NOMO-1 treated with dmso at 0.1 percent for 144 hours (cell line): Measurements from ENCODE around the gene SH2D4B.
A peak's percentile ranks its signal among the peaks of the same experiment; 100 is the strongest.

Experiments used
- DNase-seq: peaks from one replicate; lab custom pipeline; 2025; ENCODE audit not compliant: unreplicated experiment; lab: John Stamatoyannopoulos, UW

The SH2D4B gene

DNA sequence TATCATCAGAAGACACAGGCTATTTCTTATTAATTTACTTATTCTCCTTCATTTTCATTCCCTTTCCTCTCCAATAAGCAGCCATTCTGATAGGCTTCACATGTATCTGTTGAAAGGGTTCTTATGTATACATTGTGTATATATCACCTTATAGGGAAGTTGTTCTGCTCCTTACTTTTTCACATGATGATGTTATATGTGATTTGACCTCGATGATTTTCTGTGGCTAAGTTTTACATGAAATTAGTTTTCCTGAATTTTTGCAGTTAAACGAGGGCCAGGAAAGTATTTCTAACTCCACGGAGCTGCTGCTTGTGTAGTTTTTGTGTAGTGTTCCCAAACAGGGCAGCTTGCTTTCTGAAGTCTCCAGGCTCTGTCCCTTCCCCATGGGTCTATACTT is 84.5 kb downstream of the SH2D4B start:
- DNase-seq: no peak

DNA sequence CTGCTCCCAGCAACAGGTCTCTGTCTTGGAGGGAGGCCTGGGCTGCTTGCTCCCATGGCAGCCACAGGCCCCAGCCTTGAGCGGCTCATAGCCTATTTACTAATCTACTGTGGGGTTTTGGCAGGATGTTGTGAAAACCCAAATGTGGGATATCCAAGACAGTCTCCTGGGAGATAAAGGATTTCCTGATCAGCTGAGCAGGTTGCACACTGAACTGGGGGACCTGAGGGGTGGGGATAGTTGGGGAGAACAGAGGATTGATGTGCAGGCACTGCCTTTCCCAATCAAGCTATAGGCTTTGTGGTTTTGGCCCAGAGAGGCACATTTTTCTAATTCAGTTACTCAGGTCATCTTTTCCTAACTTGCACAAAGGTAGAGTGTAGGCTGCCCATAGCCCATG is 92.6 kb downstream of the SH2D4B start:
- DNase-seq: no peak

DNA sequence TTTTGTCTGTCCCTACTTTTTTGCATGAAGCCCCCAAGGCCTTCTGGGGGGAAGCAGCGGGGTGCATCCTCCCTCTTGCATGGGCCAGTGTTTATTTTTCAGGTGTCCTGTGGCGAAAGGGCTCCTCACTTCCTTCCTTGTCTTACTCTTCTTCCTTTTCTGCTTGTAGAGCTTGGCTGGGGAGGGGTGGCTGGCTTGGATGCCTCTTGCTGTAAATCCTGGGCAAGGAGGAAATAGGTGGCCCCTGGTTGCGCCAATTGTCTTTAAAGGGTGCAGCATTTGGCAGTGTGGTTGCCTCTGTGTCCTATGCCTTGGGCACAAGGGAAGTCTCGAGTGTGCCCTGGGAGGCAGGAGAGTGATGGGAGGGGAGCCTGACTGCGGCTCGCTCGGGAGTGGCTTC is 95.0 kb downstream of the SH2D4B start:
- no peak for DNase-seq

DNA sequence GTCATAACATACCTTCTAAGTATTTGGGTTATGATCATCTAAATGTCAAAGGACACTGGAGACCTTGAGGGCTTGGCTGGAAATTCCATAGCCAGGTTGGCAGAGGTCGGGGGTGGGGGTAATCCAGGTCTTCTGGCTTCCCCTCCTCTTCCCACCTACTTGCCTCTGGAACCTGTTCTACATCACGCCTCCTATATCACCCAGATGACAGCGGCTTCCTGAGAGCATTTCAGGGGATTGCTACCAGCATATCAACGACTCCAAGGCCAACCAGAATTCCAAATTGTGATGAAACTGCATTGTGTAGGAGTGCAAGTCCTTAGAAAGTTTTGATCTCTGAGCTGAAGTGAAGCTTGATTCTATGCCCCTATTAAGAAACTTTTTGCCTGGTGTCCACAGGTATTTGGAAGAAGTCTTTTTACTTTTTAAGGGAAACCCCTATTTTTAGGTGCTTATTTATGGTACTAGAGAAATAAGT is 95.7 kb downstream of the SH2D4B start:
- no peak for DNase-seq

DNA sequence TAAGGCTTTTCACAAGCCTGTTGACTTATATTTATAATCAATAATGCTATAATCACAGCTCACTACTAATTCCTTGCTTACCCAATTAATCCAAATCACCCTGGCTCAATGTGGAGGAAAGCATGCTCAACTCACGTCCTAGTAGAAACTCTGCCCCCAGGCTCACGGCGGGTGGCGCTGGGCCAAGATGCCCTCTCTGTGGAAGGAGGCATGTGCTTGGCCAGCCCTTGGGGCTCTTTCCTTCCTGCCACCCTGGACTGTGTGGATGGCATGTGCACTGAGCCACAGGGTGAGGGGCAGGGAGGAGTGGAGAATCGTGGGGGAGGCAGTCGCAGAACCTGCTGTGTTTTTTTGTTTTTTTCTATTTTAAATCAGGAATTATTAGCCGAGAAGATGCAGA is 96.2 kb downstream of the SH2D4B start:
- no peak for DNase-seq

DNA sequence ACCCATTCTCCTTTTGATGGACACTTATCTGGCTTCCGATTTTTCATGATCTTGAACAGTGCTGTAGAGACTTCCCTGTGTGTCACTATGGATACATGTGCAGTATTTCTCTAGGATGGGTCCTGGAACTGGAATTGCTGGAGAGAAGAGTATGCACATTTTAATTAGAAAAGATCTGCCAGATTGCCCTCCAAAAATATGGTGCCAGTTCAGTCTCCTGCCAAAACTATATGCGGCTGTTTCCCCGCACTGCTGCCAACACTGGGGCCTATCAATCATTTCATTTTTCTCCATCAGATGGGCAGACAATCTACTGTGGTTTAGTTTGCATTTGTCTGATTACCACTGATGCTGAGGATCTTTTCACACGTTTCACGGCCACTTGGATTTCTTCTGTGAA is 105.0 kb downstream of the SH2D4B start:
- no peak for DNase-seq

DNA sequence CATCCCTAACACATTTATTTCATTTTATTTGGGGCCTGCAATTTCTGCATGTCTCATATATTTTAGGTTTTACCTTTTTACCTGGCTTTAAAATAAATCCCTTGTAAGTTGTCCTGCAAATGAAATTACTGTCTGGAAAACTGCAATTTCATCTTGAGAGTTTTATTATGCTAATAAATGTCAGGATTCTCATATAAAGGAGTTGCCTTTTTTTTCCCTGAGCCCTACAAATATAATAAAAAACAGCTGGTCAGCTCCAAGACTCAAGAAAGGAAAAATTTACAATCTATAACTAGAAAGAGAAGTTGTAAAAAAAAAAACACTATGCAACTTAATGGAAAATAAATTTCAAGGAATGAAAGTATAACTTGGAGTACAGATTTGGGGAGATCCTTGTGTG is 108.7 kb downstream of the SH2D4B start:
- no peak for DNase-seq

DNA sequence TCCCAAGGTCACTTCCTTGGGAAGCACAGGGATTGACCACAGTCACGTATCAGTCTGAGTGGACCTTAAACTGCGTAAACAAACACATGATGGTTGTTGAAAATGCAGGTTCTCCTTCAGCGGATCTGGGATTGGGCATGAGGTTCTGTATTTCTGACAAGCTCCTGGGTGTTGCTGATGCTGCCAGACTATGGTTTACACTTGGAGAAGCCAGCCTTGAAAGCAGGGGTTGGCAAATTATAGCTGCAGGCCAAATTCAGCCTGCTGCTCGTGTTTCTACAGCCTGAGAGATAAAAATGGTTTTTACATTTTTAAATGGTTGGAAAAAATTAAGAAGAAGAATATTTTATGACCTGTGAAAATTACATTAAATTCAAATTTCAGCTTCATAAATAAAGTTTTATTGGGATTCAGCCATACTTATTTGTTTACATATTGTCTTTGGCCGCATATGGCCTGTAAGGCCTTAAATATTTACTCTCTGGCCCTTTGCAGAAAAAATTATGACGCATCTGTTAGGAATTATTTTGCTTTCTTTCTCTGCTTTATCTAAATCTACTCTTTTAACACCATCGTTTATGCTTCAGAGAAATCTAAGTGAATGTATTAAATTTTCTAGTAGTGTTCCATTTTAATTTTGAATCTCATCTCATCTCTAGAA is 109.6 kb downstream of the SH2D4B start:
- no peak for DNase-seq

DNA sequence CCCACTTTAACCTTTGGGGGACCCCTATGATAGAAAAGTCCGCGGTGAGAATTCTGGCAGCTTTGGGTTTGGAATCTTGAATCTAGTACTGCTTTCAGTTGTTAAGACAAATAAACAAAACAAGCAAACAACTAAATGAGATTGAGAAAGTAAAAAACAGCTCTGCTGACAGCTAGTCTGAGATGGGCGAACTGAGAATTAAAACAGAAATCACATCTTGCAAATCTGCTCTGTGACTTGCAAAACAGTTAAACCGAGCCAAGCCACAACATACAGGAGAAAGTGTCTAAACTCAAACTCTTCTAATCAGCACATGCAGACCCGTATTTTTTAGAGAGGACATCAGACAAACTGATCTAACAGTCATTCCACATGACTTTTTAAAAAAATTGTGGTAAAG is 110.4 kb downstream of the SH2D4B start:
- DNase-seq: no peak

DNA sequence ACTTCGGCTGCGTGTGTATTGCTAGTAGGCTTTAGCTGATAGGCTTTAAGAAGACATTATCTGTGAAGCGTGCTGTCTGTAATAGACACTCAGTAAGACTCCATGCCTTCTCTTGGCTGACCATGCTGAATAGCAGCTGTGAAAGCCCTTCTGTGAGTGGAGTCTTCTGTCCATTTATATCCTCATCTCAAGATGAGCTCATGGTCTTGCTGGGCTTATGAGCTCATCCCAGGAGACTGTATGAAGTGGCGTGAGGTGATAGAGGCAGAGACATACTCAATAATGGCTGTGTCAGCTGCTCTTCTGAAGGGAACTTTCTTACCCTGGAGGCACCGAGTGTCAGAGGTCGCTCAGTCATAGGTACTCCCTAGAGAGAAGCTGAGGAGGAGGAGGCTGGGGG is 111.5 kb downstream of the SH2D4B start:
- DNase-seq: no peak

DNA sequence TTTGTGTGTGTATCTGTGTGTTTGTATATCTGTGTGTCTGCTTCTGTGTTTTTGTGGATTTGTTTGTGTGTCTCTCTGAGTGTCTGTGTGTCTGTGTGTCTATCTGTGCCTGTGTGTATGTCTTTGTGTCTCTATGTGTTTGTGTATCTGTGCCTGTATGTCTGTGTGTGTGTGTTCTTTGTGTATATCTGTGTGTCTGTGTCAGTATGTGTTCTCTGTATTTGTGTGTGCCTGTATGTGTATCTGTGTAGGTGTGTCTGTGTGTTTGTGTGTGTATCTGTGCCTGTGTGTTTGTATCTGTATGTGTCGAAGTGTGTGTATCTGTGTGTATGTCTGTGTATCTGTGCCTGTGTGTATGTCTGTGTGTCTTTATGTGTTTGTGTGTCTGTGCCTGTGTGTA is 118.2 kb downstream of the SH2D4B start:
- DNase-seq: no peak

DNA sequence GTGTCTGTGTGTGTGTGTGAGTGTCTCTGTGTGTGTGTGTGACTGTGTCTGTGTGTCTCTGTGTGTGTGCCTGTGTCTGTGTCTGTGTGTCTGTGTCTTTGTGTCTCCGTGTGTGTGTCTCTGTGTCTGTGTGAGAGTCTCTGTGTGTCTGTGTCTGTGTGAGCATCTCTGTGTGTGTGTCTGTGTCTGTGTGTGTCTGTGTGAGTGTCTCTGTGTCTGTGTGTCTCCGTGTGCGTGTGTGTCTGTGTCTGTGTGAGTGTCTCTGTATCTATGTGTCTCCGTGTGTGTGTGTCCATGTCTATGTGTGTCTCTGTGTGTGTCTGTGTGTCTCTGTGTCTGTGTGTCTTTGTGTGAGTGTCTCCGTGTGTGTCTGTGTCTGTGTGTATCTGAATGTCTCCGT is 120.4 kb downstream of the SH2D4B start:
- no peak for DNase-seq

DNA sequence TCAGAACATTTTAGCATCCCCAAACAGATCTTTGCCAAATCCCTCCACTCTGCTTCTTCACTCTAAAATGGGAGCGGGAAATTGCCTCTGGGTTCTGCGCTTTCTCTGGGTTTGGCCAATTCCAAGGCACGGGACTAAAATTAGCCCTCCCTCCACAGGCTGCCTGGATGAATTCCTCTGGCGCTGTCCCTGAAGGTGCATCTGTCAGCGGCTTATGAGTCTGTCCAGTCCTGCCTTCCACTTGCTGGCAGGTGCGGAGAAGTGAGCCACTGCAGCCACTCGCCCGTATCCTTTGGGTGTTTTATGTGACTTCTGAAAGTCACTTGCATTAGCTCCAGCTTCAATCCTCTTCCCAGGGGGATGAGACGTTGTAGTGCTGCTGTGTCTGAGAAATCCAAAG is 121.6 kb downstream of the SH2D4B start:
- no peak for DNase-seq

DNA sequence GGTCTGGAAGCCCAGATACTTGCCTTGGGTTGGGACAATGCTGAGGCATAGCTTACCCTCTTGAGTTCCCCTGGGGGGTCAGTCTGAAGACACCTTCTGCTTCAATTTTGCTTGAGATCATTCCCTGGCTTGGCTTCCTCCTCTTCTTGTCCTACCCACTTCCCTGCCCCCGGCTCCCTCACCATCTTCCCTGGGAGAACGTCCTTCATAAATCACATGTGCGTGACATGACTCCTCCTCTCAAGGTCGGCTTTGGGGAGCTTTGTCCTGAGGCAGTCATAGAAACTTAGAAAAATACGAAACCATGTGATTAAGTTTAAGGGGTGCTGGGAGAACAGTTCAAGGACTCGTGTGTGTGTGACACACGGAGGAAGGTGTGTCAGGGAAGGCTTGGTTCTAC is 122.6 kb downstream of the SH2D4B start:
- DNase-seq: no peak

DNA sequence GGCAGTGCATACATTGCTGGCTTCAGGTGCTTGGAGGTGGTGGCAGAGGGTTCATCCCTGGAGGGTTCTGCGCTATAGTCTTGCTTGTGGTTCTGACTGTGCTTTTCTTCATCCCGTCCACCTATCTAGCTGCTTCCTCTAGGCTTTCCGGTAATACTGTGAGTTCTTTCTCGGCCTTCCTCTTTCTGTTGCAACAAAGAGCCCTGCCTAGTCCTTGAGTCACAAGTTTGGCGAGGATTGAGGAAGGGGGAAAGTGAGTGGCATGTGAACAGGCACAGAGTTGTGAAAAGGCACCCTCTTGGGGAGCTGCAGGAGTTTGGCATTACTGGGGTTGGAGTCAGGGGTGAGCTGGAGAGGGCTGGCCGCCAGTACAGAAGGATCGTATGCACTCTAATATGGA is 123.0 kb downstream of the SH2D4B start:
- peak; percentile 71 for DNase-seq

DNA sequence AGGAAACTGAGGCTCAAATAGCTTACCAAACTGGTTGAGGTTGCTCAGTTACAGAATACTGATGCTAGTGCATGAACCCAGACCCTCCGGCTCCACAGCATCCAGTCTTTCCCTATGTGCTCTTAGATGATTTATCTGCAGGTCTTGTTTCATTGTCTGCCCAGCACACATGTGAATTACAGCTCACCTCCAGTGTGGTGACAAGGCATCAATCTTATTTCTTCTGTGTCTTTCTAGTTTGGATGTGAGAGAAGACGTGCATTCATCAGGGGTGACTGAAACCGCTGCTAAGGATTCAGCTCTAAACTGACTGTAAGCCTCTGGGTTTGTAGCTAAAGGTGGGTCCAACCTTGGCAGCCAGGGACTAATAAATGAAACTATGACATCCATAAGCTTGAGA is 123.8 kb downstream of the SH2D4B start:
- no peak for DNase-seq

DNA sequence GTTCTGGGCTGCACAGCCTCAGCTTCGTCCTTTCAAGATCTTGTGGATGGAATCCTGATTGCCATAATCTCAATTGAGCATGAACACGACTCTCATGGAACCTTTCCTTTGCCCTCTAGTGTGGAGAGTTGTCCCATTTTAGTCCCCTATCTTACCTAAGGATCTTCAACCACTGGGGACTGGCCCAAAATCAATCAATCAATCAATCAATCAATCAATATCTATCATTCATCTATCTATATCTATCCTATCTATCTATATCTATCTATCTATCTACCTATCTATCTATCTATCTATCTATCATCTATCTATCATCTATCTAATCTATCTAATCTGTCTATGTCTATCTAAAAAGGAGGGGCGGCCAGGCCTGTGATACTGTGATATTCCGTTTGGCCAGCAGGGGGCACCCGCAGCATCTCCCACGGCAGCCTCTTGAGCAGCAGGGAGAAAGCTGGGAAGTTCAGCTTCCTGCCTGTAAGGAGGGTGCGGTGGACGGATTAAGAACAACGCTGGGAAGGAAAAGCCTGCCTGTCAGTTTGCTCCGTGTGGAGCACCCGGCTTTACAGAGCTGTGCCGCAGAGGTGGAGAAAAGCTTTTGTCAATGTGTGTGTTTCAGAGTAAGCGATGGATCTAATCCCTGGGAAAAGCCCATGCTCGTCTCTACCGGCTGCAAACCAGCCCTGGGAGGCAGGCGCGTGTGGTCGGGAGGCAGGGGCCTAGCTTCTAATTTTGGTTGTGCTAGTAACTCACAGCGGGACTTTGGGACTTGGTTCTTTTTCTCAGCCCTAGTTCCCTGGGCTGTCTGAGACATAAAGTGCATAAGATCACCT is 124.9 kb downstream of the SH2D4B start:
- DNase-seq: no peak

DNA sequence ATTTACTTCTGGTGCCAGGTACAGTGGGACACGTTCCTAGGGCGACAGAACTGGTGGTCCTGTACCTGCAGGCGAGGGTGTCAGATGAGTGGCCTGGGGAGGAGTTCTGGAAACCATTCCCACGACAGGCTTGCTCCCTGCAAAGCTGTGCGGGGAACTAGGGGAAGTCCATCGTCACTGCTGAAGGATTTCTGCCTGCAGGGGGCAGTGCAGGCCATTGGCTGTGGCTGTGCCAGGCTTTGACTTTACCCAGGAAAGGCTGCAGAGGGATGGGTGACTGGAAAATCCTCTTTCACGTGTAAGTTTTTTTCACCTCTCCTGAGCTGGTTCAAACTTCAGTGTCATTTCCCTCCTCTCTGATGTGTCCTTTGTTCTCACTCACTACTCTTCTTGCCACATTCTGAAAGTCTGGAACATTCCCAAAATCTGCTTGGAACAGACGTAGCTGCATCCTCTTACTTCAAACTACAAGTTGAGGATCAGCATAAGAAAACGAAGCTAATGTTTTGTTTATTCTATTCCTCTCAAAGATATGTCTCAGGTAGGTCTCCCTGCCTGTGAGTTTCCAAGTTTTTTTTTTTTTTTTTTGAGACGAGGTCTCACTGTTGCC is 126.5 kb downstream of the SH2D4B start:
- peak; percentile 20 for DNase-seq

DNA sequence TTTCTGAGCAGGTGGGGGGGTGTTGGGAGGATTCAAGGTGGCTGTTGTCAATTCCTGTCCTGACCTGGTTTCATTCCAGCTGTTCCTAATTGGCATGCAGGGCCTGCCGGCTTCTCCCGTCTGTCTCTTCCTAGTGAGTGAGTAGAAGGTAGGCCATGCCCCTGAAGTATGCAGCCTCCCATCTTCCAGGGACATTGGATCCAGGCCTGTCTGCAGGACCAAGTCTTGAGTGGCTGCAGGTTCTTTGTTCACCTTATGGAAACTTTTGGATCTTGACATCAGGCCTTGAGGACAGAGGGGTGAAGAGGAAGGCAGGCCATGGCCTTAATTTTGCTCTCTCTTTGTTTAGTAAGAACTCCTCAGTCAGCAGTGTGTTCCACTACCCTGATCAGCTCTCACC is 131.8 kb downstream of the SH2D4B start:
- no peak for DNase-seq

DNA sequence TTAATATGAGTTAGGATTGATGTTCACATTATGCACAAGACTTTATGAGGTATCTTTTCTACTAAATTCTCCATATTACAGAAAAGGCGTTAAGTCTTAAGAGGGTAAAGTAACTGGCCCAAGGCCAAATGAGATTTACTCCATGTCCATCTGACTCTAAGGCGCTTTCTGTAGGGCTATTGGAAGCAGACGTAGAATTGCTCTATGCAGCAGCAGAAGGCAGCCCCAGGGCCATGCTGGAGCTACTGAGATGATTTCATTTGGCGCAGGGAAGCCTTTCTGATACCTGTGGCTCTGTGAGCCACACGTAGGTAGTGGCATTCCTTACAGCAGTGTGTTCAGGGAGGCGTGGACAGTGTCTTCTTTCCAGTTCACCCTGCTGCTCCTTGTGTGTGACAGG is 133.1 kb downstream of the SH2D4B start:
- no peak for DNase-seq

DNA sequence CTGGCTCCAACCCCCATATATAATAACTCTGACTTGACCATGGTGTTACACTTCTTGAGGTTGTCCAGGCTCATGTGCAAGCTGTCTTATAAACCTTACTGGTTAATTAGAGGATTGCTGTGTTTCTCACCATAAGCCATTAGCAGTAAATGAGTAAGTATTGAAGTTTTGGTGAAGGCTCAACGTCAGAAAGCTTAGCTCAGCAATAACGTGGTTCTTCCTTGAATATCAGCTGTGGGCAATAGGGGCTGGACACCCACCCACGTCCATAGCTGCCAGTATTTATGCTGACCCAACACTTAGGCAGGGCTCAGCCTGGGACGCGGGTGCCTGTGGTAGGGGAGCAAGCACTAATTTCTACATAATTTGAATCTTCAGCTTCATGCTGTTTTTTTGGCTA is 134.1 kb downstream of the SH2D4B start:
- DNase-seq: no peak

DNA sequence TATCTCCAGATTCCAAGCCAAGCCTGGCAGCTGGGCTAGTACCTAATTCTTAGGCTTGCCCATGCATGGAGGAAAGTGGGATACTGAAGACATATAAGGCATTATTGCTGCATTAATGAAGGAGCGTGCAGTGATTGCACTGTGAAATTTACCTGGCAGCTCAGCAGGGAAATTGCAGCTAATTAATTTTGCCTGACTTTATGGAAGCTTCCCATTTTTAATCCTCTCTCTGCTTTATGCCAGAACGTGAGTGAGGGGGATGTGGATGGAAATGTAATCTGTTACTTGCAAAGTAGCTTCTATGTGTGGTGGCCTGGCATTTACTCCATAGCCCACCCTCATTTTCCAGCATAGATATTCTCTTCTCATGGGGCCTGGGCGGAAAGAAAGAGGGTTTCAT is 134.9 kb downstream of the SH2D4B start:
- DNase-seq: no peak
